Measurements from ENCODE around the gene NUS1. TPM values are rescaled to one million over a fixed set of nuclear protein-coding genes. Genes with fewer than 3 reads are reported as not detected.

The NUS1 gene
- total and polyA plus RNA-seq, 2 of the 13 experiments (the other 11 are each of a cell fraction or from before 2014, with no cell fraction given): 18.3 to 18.6 TPM

- TF ChIP-seq ZNF281 (CRISPR knock-in tag; IDR thresholded peaks at IDR 0.05; ENCODE audit: borderline replicate concordance) (peak; percentile 52; the same call in 1 of the 2 replicates), ZNF143 (CRISPR knock-in tag; IDR thresholded peaks at IDR 0.05) (peak; percentile 68), ZNF512 (CRISPR knock-in tag; IDR thresholded peaks at IDR 0.05) (no peak), FOXM1 (CRISPR knock-in tag; IDR thresholded peaks at IDR 0.05) (no peak), ZNF230 (CRISPR knock-in tag; IDR thresholded peaks at IDR 0.05) (0 out of 2 replicates have a peak, but pooled peaks have one; percentile 41), ZNF567 (CRISPR knock-in tag; IDR thresholded peaks at IDR 0.05; ENCODE audit: borderline replicate concordance) (peak; percentile 81), FOSL2 (CRISPR knock-in tag; IDR thresholded peaks at IDR 0.05) (peak; percentile 69; the same call in 1 of the 2 replicates), ZNF619 (CRISPR knock-in tag; IDR thresholded peaks at IDR 0.05) (peak; percentile 99), ZSCAN29 (CRISPR knock-in tag; conservative IDR thresholded peaks at IDR 0.05) (no peak), NCOR1 (IDR thresholded peaks at IDR 0.05; ENCODE audit: borderline replicate concordance, low read length) (no peak), EED (CRISPR knock-in tag; IDR thresholded peaks at IDR 0.05) (no peak), ZNF224 (CRISPR knock-in tag; IDR thresholded peaks at IDR 0.05) (no peak; the same call in none of the 2 replicates), THYN1 (CRISPR knock-in tag; IDR thresholded peaks at IDR 0.05; ENCODE audit: borderline replicate concordance, low read depth) (no peak), PTBP1 (IDR thresholded peaks at IDR 0.05; ENCODE audit: low read depth, low read length, poor library complexity, severe bottlenecking) (no peak), ETV5 (CRISPR knock-in tag; IDR thresholded peaks at IDR 0.05; ENCODE audit: borderline replicate concordance) (peak; percentile 69), ZNF430 (CRISPR knock-in tag; IDR thresholded peaks at IDR 0.05) (peak; percentile 73), NBN (conservative IDR thresholded peaks at IDR 0.05) (no peak), ZNF33A (CRISPR knock-in tag; IDR thresholded peaks at IDR 0.05; ENCODE audit: borderline replicate concordance) (no peak), ELF1 (CRISPR knock-in tag; IDR thresholded peaks at IDR 0.05) (peak; percentile 80), ZZZ3 (CRISPR knock-in tag; IDR thresholded peaks at IDR 0.05; ENCODE audit: borderline replicate concordance) (peak; percentile 76; the same call in 1 of the 2 replicates), NFATC3 (CRISPR knock-in tag; IDR thresholded peaks at IDR 0.05) (peak; percentile 90), SRSF4 (IDR thresholded peaks at IDR 0.05; ENCODE audit: low read depth, low read length, poor library complexity, severe bottlenecking) (no peak), FLYWCH1 (CRISPR knock-in tag; IDR thresholded peaks at IDR 0.05) (no peak), ZNF282 (IDR thresholded peaks at IDR 0.05; ENCODE audit: partially characterized antibody) (no peak), EEA1 (CRISPR knock-in tag; IDR thresholded peaks at IDR 0.05; ENCODE audit: borderline replicate concordance) (no peak), ZBTB7B (CRISPR knock-in tag; IDR thresholded peaks at IDR 0.05) (peak; percentile 93), ATF7 (IDR thresholded peaks at IDR 0.05) (no peak), ATF7 (CRISPR knock-in tag; IDR thresholded peaks at IDR 0.05) (no peak; the same call in 1 of the 2 replicates)
These were observed at the start of gene NUS1 (continued) for GRCh38 chr6:117674991-117675657.

Measured in HepG2 (cell line).